GM23248 (cell line): Measurements from ENCODE around the gene HIF1A. TPM values are rescaled to one million over a fixed set of nuclear protein-coding genes. Genes with fewer than 3 reads are reported as not detected.

ENCODE experiments used
- DNase-seq: peaks from one replicate; pipeline ENCODE4 v3.0.0-alpha.2; 2015
- H2AFZ ChIP-seq: fragments of 200-600 bp; sonication (generic); 2 replicates; pipeline ENCODE4 v1.6.1; 2016; ENCODE audit warnings: antibody characterized with exemption
- H3F3A ChIP-seq: fragments of 200-600 bp; sonication (generic); 2 replicates; pipeline ENCODE4 v1.6.1; 2016; ENCODE audit warnings: mild to moderate bottlenecking, antibody characterized with exemption, mixed run types; ENCODE audit not compliant: insufficient read depth
- H3K27ac ChIP-seq: fragments of 200-600 bp; sonication (generic); 2 replicates; pipeline ENCODE4 v1.5.1; 2016; ENCODE audit warnings: mild to moderate bottlenecking
- H3K27me3 ChIP-seq: fragments of 200-600 bp; sonication (generic); replicated peaks from 2 replicates; pipeline ENCODE4 v1.6.1; 2016; ENCODE audit warnings: mild to moderate bottlenecking; ENCODE audit not compliant: insufficient read depth
- H3K36me3 ChIP-seq: fragments of 200-600 bp; sonication (generic); 2 replicates; pipeline ENCODE4 v1.6.1; 2016; ENCODE audit warnings: low read depth, mild to moderate bottlenecking
- H3K4me1 ChIP-seq: fragments of 200-600 bp; sonication (generic); 2 replicates; pipeline ENCODE4 v1.6.1; 2016; ENCODE audit warnings: mild to moderate bottlenecking; ENCODE audit not compliant: insufficient read depth
- H3K4me2 ChIP-seq: fragments of 200-600 bp; sonication (generic); one replicate; pipeline ENCODE4 v1.6.1; 2016; ENCODE audit warnings: mild to moderate bottlenecking; ENCODE audit not compliant: unreplicated experiment
- H3K4me3 ChIP-seq: fragments of 200-600 bp; sonication (generic); 2 replicates; pipeline ENCODE4 v1.5.1; 2016; ENCODE audit warnings: mild to moderate bottlenecking
- H3K79me2 ChIP-seq: fragments of 200-600 bp; sonication (generic); 2 replicates; pipeline ENCODE4 v1.6.1; 2016; ENCODE audit warnings: mild to moderate bottlenecking; ENCODE audit not compliant: insufficient read depth
- H3K9ac ChIP-seq: fragments of 200-600 bp; sonication (generic); 2 replicates; pipeline ENCODE4 v1.6.1; 2016; ENCODE audit warnings: mild to moderate bottlenecking
- H3K9me2 ChIP-seq: fragments of 200-600 bp; sonication (generic); 2 replicates; pipeline ENCODE4 v1.6.1; 2016; ENCODE audit warnings: mixed run types, mild to moderate bottlenecking, moderate library complexity; ENCODE audit not compliant: insufficient read depth
- H3K9me3 ChIP-seq: fragments of 200-600 bp; sonication (generic); one replicate; pipeline ENCODE4 v1.6.1; 2017; ENCODE audit warnings: low read depth
- H4K20me1 ChIP-seq: fragments of 200-600 bp; sonication (generic); 2 replicates; pipeline ENCODE4 v1.6.0; 2016; ENCODE audit not compliant: insufficient read depth
- EZH2 ChIP-seq: fragments of 200-600 bp; sonication (generic); IDR thresholded peaks from 2 replicates; pipeline ENCODE4 v1.6.1; 2018; ENCODE audit warnings: antibody characterized with exemption, mild to moderate bottlenecking; ENCODE audit not compliant: insufficient read depth, poor library complexity, severe bottlenecking
- EZH2phosphoT487 ChIP-seq: fragments of 200-600 bp; sonication (generic); IDR thresholded peaks from 2 replicates; pipeline ENCODE4 v1.6.1; 2018; ENCODE audit warnings: antibody characterized with exemption, moderate library complexity, mild to moderate bottlenecking, low read depth; ENCODE audit not compliant: insufficient read depth
- WGBS, 2 experiments: methylation state at CpG; one replicate each; pipeline ENCODE4 v1.1.6; 2015 to 2017; ENCODE audit warnings: low lambda C conversion rate in 2 of 2, low coverage in 1 of 2; ENCODE audit errors: missing lambda C conversion rate in 2 of 2; 5-methylcytosine and 5-hydroxymethylcytosine counted together
- in situ Hi-C: fragments of 300-500 bp; cut with MboI; formaldehyde crosslinking; loops from 2 replicates; pipeline ENCODE4 v1.15.0; 2020
- polyA plus RNA-seq: library from polyadenylated mRNA; unstranded; fragments of >200 nt; fragmentation: Nextera tagmentation; extraction: Ambion mirVana; gene quantifications from 2 replicates; pipeline ENCODE4 v1.2.1, GENCODE V29; 2016
- total RNA-seq: library from RNA; depleted of rRNA; stranded (reverse); fragments of >200 nt; shearing (Covaris generic); gene quantifications from 2 replicates; pipeline ENCODE4 v1.2.3, GENCODE V29; 2014

HIF1A gene
- total and polyA plus RNA-seq, 2 experiments from 2014 or later = 907 to 1,114 TPM

- TF ChIP-seq EZH2phosphoT487 (no peak), EZH2 (no peak)
- Histone ChIP-seq H3K4me2 (peak overlapping the region; percentile 92), H3K79me2 (peaks cover 82% of the 10 kb centered on the region), H3K9me2 (no peaks in the 10 kb centered on the region), H3K9ac (0 out of 2 replicates have a peak overlapping the region, but pooled peaks have one; percentile 90), H3K36me3 (peaks cover 31% of the 10 kb centered on the region), H3K4me3 (peak overlapping the region; percentile 87), H3K4me1 (peaks cover 36% of the 10 kb centered on the region), H3K27ac (no peak overlapping the region), H3K27me3 (no peaks in the 10 kb centered on the region), H3F3A (peaks cover 20% of the 10 kb centered on the region; the same call in 1 of the 2 replicates), H3K9me3 (no peaks in the 10 kb centered on the region), H4K20me1 (no peaks in the 10 kb centered on the region), H2AFZ (no peak overlapping the region)
- peak; percentile 4 for DNase-seq
- 82% methylated on average over 15 of the region's 15 CpGs for WGBS, 2 experiments
- in situ Hi-C loops = loop anchor here (25.0 kb wide), 1 partner anchor 303 kb away; no protein-coding TSS in a partner anchor
Observed at GRCh38 chr14:61765225-61765943, 70.1 kb downstream of the HIF1A start.

- Histone ChIP-seq H3K9me3 (no peaks in the 10 kb centered on the region), H3K4me2 (peak overlapping the region; percentile 92), H3K36me3 (peaks cover 36% of the 10 kb centered on the region), H3K9me2 (no peaks in the 10 kb centered on the region), H3K27me3 (no peaks in the 10 kb centered on the region), H3K9ac (no peak overlapping the region), H3K27ac (no peak overlapping the region), H2AFZ (no peak overlapping the region), H3K4me3 (peak overlapping the region; percentile 87), H3K4me1 (peaks cover 36% of the 10 kb centered on the region), H3F3A (peaks cover 15% of the 10 kb centered on the region; the same call in 1 of the 2 replicates), H3K79me2 (peaks cover 90% of the 10 kb centered on the region), H4K20me1 (no peaks in the 10 kb centered on the region)
- TF ChIP-seq EZH2 (no peak), EZH2phosphoT487 (no peak)
- in situ Hi-C loops = loop anchor here (25.0 kb wide), 1 partner anchor 304 kb away; no protein-coding TSS in a partner anchor
- DNase-seq = no peak
- 77 to 83% methylated on average over 5 of the region's 5 CpGs for WGBS, 2 experiments
Observed at GRCh38 chr14:61766151-61766550, 70.8 kb downstream of the HIF1A start.

- 71 to 75% methylated on average over 3 of the region's 3 CpGs for WGBS, 2 experiments
- no peaks in the 10 kb centered on the region for H4K20me1 ChIP-seq
- peaks cover 29% of the 10 kb centered on the region for H3K4me1 ChIP-seq
- no peaks in the 10 kb centered on the region for H3K9me3 ChIP-seq
- H3F3A ChIP-seq = peaks cover 11% of the 10 kb centered on the region; the same call in 1 of the 2 replicates
- no peaks in the 10 kb centered on the region for H3K9me2 ChIP-seq
- H3K27ac ChIP-seq = no peak overlapping the region
- in situ Hi-C loops = loop anchor here (25.0 kb wide), 1 partner anchor 306 kb away; no protein-coding TSS in a partner anchor
- peaks cover 47% of the 10 kb centered on the region for H3K36me3 ChIP-seq
- no peaks in the 10 kb centered on the region for H3K27me3 ChIP-seq
- no peak overlapping the region for H3K4me3 ChIP-seq
- DNase-seq = no peak
- H2AFZ ChIP-seq = no peak overlapping the region
- H3K9ac ChIP-seq = no peak overlapping the region
- no peak overlapping the region for H3K4me2 ChIP-seq
- TF ChIP-seq EZH2phosphoT487 (no peak), EZH2 (no peak)
- peaks cover 100% of the 10 kb centered on the region for H3K79me2 ChIP-seq
Observed at GRCh38 chr14:61768240-61768639, 72.9 kb downstream of the HIF1A start.

- no peak for DNase-seq
- no peak overlapping the region for H3K9ac ChIP-seq
- WGBS, 2 experiments = 98% methylated on average over 3 of the region's 3 CpGs
- no peak overlapping the region for H3K4me3 ChIP-seq
- no peaks in the 10 kb centered on the region for H4K20me1 ChIP-seq
- no peaks in the 10 kb centered on the region for H3K27me3 ChIP-seq
- no peak overlapping the region for H3K4me2 ChIP-seq
- no peak for TF ChIP-seq EZH2phosphoT487
- no peak for TF ChIP-seq EZH2
- peaks cover 19% of the 10 kb centered on the region for H3K4me1 ChIP-seq
- H3K79me2 ChIP-seq = peaks cover 94% of the 10 kb centered on the region
- 0 out of 2 replicates have a peak, but pooled peaks cover 5% of the 10 kb centered on the region for H3F3A ChIP-seq
- H3K9me2 ChIP-seq = no peaks in the 10 kb centered on the region
- H2AFZ ChIP-seq = no peak overlapping the region
- in situ Hi-C loops = loop anchor here (25.0 kb wide), 1 partner anchor 308 kb away; no protein-coding TSS in a partner anchor
- no peaks in the 10 kb centered on the region for H3K9me3 ChIP-seq
- H3K27ac ChIP-seq = no peak overlapping the region
- H3K36me3 ChIP-seq = peaks cover 54% of the 10 kb centered on the region
Observed at GRCh38 chr14:61769893-61770292, 74.6 kb downstream of the HIF1A start.
